Nephron progenitor cell (in vitro differentiated cells): ENCODE measurements around the gene PRCD.
"Not testable (repeated sequence)": the region's sequence is repeated elsewhere in the genome, so short reads cannot be mapped to it uniquely, and the experiment has no call there.

ENCODE experiments used
- DNase-seq: peaks from one replicate; pipeline ENCODE4 v3.0.0; 2021
- H3K27ac Mint-ChIP-seq: 2 replicates; pipeline ENCODE4 v1.8.0; 2021; ENCODE audit warnings: mild to moderate bottlenecking, moderate library complexity, mixed read lengths
- H3K27me3 Mint-ChIP-seq: 2 replicates; pipeline ENCODE4 v1.8.0; 2021; ENCODE audit warnings: mild to moderate bottlenecking, low read depth, mixed read lengths; ENCODE audit not compliant: poor library complexity
- H3K36me3 Mint-ChIP-seq: 2 replicates; pipeline ENCODE4 v1.8.0; 2021; ENCODE audit warnings: low read depth, mixed read lengths
- H3K4me1 Mint-ChIP-seq: 2 replicates; pipeline ENCODE4 v1.8.0; 2021; ENCODE audit warnings: mixed read lengths
- H3K4me3 Mint-ChIP-seq: 2 replicates; pipeline ENCODE4 v1.8.0; 2021; ENCODE audit warnings: mild to moderate bottlenecking, moderate library complexity, mixed read lengths
- H3K9me3 Mint-ChIP-seq: 2 replicates; pipeline ENCODE4 v1.8.0; 2021; ENCODE audit warnings: mild to moderate bottlenecking, moderate library complexity, mixed read lengths
- TF ChIP-seq, protein P1 (sequence below): fragments of 200-600 bp; sonication (generic); IDR thresholded peaks from 2 replicates; pipeline ENCODE4 v1.5.0; 2021; ENCODE audit warnings: antibody characterized with exemption

The PRCD gene

DNA sequence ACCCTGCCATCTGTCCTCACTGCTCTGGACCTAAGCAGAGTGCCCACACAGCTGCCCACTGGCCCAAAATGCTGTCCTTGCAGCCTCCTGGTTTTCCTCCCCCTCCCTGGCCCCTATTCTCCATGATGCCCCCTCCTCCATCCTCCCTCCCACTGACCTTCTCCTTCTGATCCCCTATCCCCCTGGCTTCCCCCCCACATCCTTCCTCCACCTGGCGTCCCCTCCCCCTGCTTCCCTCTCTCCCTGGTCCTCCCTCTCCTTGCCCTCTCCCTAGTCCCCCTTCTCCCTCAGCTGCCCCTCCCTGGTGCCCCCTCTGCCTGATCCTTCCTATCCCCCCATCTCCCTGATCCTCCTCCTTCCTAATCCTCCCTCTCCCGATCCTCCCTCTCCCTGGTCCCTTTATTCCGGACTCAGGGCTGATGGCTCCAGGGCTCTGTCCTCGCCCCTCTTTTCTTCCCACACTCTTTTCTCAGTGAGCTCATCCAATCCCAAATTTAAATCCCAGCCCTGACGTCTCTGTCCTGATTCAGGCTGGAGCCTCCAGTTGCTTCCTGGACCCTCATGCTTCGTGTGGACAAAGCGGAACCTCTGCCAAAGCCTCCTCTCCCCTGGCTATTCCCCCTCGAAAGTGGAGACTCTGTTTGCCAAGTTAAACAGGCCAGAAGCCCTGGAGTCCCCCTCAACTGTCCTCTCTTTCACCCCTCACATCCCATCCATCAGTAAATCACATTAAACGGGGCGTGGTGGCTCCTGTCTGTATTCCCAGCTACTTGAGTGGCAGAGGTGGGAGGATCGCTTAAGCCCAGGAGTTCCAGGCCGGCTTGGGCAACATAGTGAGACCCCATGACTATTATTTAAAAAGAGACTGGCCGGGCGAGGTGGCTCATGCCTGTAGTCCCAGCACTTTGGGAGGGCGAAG, 20.5 kb upstream of the PRCD start:
- no peak for DNase-seq
- H3K36me3 Mint-ChIP-seq: no peaks in the 10 kb centered on the region
- TF ChIP-seq, protein P1, sequence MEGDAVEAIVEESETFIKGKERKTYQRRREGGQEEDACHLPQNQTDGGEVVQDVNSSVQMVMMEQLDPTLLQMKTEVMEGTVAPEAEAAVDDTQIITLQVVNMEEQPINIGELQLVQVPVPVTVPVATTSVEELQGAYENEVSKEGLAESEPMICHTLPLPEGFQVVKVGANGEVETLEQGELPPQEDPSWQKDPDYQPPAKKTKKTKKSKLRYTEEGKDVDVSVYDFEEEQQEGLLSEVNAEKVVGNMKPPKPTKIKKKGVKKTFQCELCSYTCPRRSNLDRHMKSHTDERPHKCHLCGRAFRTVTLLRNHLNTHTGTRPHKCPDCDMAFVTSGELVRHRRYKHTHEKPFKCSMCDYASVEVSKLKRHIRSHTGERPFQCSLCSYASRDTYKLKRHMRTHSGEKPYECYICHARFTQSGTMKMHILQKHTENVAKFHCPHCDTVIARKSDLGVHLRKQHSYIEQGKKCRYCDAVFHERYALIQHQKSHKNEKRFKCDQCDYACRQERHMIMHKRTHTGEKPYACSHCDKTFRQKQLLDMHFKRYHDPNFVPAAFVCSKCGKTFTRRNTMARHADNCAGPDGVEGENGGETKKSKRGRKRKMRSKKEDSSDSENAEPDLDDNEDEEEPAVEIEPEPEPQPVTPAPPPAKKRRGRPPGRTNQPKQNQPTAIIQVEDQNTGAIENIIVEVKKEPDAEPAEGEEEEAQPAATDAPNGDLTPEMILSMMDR: no peak
- H3K9me3 Mint-ChIP-seq: no peaks in the 10 kb centered on the region
- H3K4me1 Mint-ChIP-seq: peaks cover 59% of the 10 kb centered on the region
- H3K27ac Mint-ChIP-seq: peak overlapping the region; percentile 58
- H3K4me3 Mint-ChIP-seq: no peak overlapping the region
- H3K27me3 Mint-ChIP-seq: peaks cover 18% of the 10 kb centered on the region

DNA sequence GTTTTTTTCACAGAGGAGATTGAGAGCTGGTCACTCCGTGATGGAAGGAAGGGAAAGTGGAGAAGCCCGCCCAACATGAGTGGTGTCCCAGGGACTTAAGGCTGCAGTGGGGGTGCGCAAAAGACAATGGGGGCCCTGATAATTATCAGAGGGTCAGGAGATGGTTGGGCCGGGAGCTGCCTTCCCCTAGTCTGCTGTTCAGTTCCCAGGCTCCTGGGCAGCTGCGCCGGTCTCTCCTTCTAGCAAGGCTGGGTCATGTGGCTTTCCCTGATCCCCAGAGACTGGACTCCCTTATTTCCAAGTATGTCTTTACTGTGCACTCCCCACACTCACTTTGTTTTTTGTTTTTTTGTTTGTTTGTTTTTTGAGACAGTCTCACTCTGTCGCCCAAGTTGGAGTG, 18.6 kb upstream of the PRCD start:
- H3K27ac Mint-ChIP-seq: no peak overlapping the region
- TF ChIP-seq, protein P1: no peak
- no peak for DNase-seq
- H3K36me3 Mint-ChIP-seq: no peaks in the 10 kb centered on the region
- H3K4me1 Mint-ChIP-seq: peaks cover 56% of the 10 kb centered on the region
- H3K27me3 Mint-ChIP-seq: peaks cover 23% of the 10 kb centered on the region
- H3K4me3 Mint-ChIP-seq: no peak overlapping the region
- H3K9me3 Mint-ChIP-seq: no peaks in the 10 kb centered on the region

DNA sequence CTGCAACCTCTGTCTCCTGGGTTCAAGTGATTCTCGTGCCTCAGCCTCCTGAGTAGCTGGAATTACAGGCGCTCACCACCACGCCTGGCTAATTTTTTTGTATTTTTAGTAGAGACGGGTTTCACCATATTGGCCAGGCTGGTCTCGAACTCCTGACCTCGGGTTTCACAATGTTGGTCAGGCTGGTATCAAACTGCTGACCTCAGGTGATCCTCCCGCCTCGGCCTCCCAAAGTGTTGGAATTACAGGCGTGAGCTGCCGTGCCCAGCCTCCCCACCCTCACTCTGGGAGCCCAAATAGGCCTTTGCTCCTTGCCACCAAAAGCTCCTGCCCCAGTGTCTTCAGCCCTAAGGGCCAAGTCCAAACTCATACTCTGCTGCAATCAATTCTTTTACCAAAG, 18.2 kb upstream of the PRCD start:
- not testable (repeated sequence) for H3K4me3 Mint-ChIP-seq, H3K27ac Mint-ChIP-seq, H3K9me3 Mint-ChIP-seq, DNase-seq, H3K36me3 Mint-ChIP-seq
- Mint-ChIP-seq H3K4me1 (peaks cover 56% of the 10 kb centered on the region), H3K27me3 (peaks cover 23% of the 10 kb centered on the region)

DNA sequence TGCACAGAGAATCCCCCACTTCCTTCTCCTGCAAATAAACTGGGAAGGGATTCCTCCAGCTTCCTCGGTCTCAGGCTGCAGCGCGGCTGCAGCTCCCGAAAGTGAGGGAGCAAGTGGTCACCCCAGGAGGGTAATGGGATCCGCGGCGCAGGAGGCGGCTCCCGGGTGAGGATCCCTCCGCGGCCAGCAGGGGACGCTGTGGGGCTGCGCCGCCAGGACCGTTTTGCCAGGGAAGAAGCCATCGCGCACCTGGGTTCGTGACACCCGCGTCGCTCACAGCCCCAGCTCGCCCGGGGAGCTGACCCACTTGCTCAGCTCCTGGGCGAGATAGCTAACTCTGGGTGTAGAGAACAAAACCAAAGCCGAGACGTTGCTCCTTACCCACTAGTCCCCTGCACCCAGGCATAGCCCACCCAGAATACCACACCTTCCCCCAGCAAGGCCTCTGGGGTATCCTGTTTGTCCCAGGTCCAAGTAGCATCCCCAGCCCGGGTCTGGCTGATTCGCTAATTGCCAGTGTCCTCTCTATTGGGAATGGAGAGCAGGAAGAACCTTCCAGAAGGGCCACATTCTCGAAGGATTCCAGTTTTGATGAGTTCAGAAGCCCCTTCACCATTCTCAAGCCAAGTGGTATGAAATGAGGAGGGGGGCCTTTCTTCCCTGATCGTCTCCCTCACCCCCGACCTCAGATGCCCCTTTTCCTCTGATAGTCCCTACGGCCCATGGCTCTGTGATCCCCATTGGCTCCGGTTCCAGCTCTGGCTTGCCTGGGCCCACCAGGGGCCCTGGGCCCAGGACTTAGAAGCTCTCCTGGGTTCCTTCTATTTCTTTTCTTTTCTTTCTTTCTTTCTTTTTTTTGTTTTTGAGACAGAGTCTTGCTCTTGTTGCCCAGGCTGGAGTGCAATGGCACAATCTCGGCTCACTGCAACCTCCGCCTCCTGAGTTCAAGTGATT, 16.5 kb upstream of the PRCD start:
- H3K27me3 Mint-ChIP-seq: peaks cover 23% of the 10 kb centered on the region
- no peak overlapping the region for H3K4me3 Mint-ChIP-seq
- H3K9me3 Mint-ChIP-seq: no peaks in the 10 kb centered on the region
- TF ChIP-seq, protein P1: peak; percentile 100
- no peaks in the 10 kb centered on the region for H3K36me3 Mint-ChIP-seq
- no peak overlapping the region for H3K27ac Mint-ChIP-seq
- peak; percentile 89 for DNase-seq
- peaks cover 62% of the 10 kb centered on the region for H3K4me1 Mint-ChIP-seq

DNA sequence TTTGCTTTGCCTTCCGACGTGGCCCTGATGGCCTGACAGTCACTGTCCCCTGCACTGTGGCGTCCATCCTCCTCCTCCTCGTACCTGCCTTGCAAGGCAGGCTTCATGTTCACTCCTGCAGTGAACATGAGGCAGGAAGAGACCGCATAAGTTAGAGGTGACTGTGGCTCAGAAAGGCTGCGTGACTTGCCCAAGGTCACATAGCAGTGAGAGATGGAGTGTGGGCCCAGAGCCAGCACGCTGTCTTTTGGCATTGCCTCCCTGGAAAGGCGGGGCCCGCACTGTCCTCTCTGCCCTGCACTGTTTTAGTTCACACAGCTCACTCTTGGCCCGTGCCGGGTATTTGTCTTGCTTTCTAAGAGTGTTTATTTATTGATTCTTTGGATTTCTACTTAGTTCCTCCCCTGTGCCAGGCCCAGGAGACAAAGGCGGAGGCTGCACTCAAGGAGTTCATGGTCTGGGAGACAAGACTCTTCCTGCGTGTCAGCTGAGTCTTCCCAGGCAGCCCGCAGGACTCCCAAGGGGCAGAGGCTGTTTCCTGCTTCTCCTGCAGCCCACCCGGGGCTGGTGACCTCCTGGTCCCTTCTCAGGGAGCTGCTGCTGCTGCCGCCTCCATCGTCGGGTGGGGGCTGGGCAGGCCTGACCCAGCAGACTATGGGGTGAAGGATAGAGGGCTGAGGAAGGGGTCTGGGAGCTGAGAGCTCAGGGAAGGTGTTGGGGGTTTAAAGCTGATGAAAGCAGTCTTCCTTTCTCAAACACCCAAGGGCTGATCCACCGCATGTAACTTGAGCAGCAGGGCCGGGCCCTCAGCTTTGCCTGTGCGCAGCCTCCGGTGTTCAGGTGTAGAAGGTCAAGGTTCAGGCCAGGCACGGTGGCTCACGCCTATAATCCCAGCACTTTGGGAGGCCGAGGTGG, 15.0 kb upstream of the PRCD start:
- TF ChIP-seq, protein P1: no peak
- no peak for DNase-seq
- Mint-ChIP-seq H3K9me3 (no peaks in the 10 kb centered on the region), H3K27me3 (peaks cover 22% of the 10 kb centered on the region), H3K27ac (peak overlapping the region; percentile 91), H3K36me3 (no peaks in the 10 kb centered on the region), H3K4me1 (peaks cover 63% of the 10 kb centered on the region), H3K4me3 (peak overlapping the region; percentile 55)

DNA sequence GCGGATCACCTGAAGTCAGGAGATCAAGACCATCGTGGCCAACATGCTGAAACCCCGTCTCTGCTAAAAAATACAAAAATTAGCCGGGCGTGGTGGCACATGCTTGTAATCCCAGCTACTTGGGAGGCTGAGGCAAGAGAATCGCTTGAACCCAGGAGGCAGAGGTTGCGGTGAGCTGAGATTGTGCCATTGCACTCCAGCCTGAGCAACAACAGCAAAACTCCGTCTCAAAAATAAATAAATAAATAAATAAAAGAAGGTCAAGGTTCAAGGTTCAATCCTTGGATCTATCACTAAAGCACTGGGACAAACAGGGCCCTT, 14.4 kb upstream of the PRCD start:
- not testable (repeated sequence) for H3K9me3 Mint-ChIP-seq

DNA sequence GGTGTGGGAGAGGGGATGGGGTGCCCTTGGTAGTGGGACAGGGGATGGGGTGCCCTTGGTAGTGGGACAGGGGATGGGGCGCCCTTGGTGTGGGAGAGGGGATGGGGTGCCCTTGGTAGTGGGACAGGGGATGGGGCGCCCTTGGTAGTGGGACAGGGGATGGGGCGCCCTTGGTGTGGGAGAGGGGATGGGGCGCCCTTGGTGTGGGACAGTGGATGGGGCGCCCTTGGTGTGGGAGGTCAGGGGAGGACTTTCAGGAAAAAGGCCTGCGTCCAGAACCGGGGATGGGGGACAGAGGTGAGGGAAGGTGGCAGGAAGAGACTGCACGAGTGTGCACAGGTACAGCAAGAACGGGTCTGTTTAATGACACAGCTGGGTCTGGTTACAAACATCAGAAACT, 12.8 kb upstream of the PRCD start:
- not testable (repeated sequence) for H3K4me3 Mint-ChIP-seq, H3K36me3 Mint-ChIP-seq, H3K9me3 Mint-ChIP-seq, H3K27ac Mint-ChIP-seq, DNase-seq
- Mint-ChIP-seq H3K27me3 (peaks cover 24% of the 10 kb centered on the region), H3K4me1 (peaks cover 65% of the 10 kb centered on the region)

More for the DNA sequence above, 14.4 kb upstream of the PRCD start:
- H3K27ac Mint-ChIP-seq, DNase-seq, H3K36me3 Mint-ChIP-seq, H3K4me3 Mint-ChIP-seq: not testable (repeated sequence)
- peaks cover 63% of the 10 kb centered on the region for H3K4me1 Mint-ChIP-seq
- peaks cover 22% of the 10 kb centered on the region for H3K27me3 Mint-ChIP-seq
